Vagina (tissue), 2 donors: ENCODE measurements around the gene FAM107B. TPM values are rescaled to one million over a fixed set of nuclear protein-coding genes. Genes with fewer than 3 reads are reported as not detected.

Experiments used
- DNase-seq, 2 donors: peaks; one replicate each; pipeline ENCODE4 v3.0.0-alpha.2; 2017; ENCODE audit errors: extremely low spot score in 2 of 2
- H3K27ac ChIP-seq: fragments of 200-600 bp; sonication (generic); one replicate; pipeline ENCODE4 v1.5.1; 2019
- H3K27me3 ChIP-seq: fragments of 200-600 bp; sonication (generic); one replicate; pipeline ENCODE4 v1.5.1; 2019
- H3K36me3 ChIP-seq, 2 donors: fragments of 200-600 bp; sonication (generic); one replicate each; pipeline ENCODE4 v1.5.1; 2017 to 2019
- H3K4me1 ChIP-seq: fragments of 200-600 bp; sonication (generic); one replicate; pipeline ENCODE4 v1.5.1; 2019
- H3K4me3 ChIP-seq, 2 donors: fragments of 200-600 bp; sonication (generic); 1 replicate in 1 of 2; 2 replicates in 1 of 2; pipeline ENCODE4 v1.5.1; 2016 to 2019
- H3K9me3 ChIP-seq: fragments of 200-600 bp; sonication (generic); one replicate; pipeline ENCODE4 v1.5.1; 2019
- POLR2A ChIP-seq, 2 donors: fragments of 450-650 bp; IDR thresholded peaks; one replicate each; pipeline ENCODE4 v1.6.1; 2017; ENCODE audit warnings: antibody characterized with exemption in 2 of 2, mild to moderate bottlenecking in 2 of 2, moderate library complexity in 2 of 2
- POLR2AphosphoS5 ChIP-seq, 2 donors: sonication (generic); formaldehyde crosslinking; IDR thresholded peaks; one replicate each; pipeline ENCODE4 v1.9.0; 2017; ENCODE audit warnings: antibody characterized with exemption in 2 of 2, mild to moderate bottlenecking in 2 of 2, low read depth in 1 of 2; ENCODE audit not compliant: insufficient read depth in 1 of 2
- intact Hi-C: fragments of 100-400 bp; cut with DNase I; formaldehyde crosslinking; loops from one replicate; pipeline ENCODE4 v1.15.1; 2023
- total RNA-seq: library from RNA; depleted of rRNA; stranded (reverse); fragments of >200 nt; gene quantifications from one replicate; pipeline ENCODE4 v1.2.3, GENCODE V29; 2016
- TF ChIP-seq, protein P1 (sequence below), 3 experiments: fragments of 450-650 bp in 2 of 3; fragments of 200-600 bp in 1 of 3; sonication (generic) in 1 of 3; IDR thresholded peaks; one replicate each; pipeline ENCODE4 v1.5.1; 2017 to 2019; ENCODE audit warnings: antibody characterized with exemption in 3 of 3, mild to moderate bottlenecking in 2 of 3, moderate library complexity in 2 of 3

Gene FAM107B
- total RNA-seq, 1 donor from 2014 or later, result 33.4 TPM

DNA sequence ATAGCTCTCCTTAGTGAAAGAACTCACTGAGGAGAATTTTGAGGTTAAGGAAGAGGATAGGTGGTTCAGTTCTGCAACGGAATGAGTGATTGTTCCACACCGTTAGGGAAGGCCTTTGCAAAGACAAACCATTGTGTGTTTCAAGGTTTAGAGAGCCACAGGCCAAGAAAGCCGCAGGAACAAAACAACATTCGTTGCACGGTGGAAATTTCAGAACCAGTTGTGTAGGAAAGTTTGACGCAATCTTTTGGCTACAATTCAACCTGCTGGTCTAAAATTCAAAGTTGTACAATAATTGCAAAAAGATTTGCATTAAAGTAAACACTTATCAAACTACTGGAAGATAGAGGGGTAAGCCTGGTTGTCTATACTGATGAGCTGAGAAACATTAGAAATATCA lies 91.4 kb downstream of the FAM107B start:
- TF ChIP-seq POLR2AphosphoS5 (IDR thresholded peaks at IDR 0.05; ENCODE audit: insufficient read depth in 1 of 2, low read depth in 1 of 2) (no peak), POLR2A (IDR thresholded peaks at IDR 0.05) (no peak)
- TF ChIP-seq, protein P1, sequence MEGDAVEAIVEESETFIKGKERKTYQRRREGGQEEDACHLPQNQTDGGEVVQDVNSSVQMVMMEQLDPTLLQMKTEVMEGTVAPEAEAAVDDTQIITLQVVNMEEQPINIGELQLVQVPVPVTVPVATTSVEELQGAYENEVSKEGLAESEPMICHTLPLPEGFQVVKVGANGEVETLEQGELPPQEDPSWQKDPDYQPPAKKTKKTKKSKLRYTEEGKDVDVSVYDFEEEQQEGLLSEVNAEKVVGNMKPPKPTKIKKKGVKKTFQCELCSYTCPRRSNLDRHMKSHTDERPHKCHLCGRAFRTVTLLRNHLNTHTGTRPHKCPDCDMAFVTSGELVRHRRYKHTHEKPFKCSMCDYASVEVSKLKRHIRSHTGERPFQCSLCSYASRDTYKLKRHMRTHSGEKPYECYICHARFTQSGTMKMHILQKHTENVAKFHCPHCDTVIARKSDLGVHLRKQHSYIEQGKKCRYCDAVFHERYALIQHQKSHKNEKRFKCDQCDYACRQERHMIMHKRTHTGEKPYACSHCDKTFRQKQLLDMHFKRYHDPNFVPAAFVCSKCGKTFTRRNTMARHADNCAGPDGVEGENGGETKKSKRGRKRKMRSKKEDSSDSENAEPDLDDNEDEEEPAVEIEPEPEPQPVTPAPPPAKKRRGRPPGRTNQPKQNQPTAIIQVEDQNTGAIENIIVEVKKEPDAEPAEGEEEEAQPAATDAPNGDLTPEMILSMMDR (IDR thresholded peaks at IDR 0.05), result no peak
- intact Hi-C loops, result no loop called here
- Histone ChIP-seq H3K9me3 (no peaks in the 10 kb centered on the region), H3K27me3 (no peaks in the 10 kb centered on the region), H3K36me3 (no peaks in the 10 kb centered on the region), H3K4me1 (no peaks in the 10 kb centered on the region), H3K4me3 (no peak overlapping the region), H3K27ac (no peak overlapping the region)
- no peak for DNase-seq

DNA sequence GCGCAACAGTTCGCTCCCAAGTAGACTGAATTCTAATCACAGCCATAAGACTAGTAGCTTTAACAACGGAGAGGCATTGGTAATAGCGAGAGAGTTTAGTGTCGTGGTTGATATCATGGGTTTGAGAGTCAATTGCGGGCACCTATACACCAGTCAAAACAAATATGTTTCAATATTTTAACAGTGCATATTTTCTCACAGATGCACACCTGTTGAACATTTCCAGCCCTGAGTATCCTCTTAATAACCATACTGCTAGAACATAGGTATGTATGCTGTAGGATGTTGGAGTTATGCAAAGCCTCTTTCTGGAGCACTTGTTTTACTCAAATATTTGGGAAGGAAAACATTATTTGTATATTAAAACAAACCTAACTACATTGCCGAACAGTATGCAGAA lies 92.9 kb downstream of the FAM107B start:
- no peak overlapping the region for H3K27ac ChIP-seq
- H3K36me3 ChIP-seq, result no peaks in the 10 kb centered on the region
- no peaks in the 10 kb centered on the region for H3K9me3 ChIP-seq
- no peak overlapping the region for H3K4me3 ChIP-seq
- intact Hi-C loops, result no loop called here
- no peaks in the 10 kb centered on the region for H3K27me3 ChIP-seq
- TF ChIP-seq, protein P1 (IDR thresholded peaks at IDR 0.05), result no peak
- TF ChIP-seq POLR2A (IDR thresholded peaks at IDR 0.05) (no peak), POLR2AphosphoS5 (IDR thresholded peaks at IDR 0.05; ENCODE audit: insufficient read depth in 1 of 2, low read depth in 1 of 2) (no peak)
- DNase-seq, result no peak
- H3K4me1 ChIP-seq, result no peaks in the 10 kb centered on the region

DNA sequence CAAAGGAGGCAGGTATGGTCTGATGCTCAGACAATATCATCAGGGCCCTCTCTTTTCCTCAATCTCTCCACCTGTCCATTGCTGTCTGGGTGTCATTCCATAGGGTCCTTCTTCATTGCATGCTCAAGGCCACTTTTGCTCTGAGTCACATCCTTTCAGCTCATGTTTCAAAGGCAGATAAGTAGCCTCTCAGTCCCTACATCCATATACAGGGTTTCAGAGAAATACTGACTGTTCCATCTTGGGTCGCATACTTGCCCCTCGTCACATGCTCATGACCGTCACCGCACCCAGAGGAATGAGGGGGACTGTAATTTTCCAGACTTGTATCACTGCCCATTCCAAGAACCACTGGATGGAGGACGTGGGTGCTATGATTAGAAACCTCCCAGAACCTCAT lies 93.4 kb downstream of the FAM107B start:
- DNase-seq, result no peak
- Histone ChIP-seq H3K4me3 (no peak overlapping the region), H3K27me3 (no peaks in the 10 kb centered on the region), H3K27ac (no peak overlapping the region), H3K36me3 (no peaks in the 10 kb centered on the region), H3K9me3 (no peaks in the 10 kb centered on the region), H3K4me1 (no peaks in the 10 kb centered on the region)
- no peak for TF ChIP-seq POLR2AphosphoS5 (IDR thresholded peaks at IDR 0.05; ENCODE audit: insufficient read depth in 1 of 2, low read depth in 1 of 2)
- TF ChIP-seq POLR2A (IDR thresholded peaks at IDR 0.05), result no peak
- TF ChIP-seq, protein P1 (IDR thresholded peaks at IDR 0.05), result no peak
- intact Hi-C loops, result no loop called here

DNA sequence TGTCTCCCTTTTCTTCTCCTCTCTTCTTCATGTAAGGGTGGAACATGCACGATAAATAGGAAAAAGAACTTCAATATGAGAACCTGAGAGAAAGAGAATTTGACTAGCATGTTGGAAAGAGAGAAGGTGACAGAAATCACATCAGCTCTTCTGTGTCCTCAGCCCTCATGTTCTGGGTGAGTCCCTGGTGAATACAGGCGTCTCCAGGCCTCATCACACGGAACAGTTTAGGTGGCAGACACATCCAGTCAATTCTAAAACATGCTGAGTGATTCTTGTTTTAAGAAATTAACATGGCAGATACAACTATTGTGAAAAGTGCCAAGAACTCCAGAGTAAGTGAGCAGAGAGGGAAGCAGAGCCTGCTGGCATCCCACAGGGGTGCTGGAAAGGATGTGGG lies 96.1 kb downstream of the FAM107B start:
- no peak for DNase-seq
- Histone ChIP-seq H3K4me3 (no peak overlapping the region), H3K27ac (no peak overlapping the region), H3K36me3 (no peaks in the 10 kb centered on the region), H3K27me3 (no peaks in the 10 kb centered on the region), H3K9me3 (no peaks in the 10 kb centered on the region), H3K4me1 (no peaks in the 10 kb centered on the region)
- TF ChIP-seq POLR2AphosphoS5 (IDR thresholded peaks at IDR 0.05; ENCODE audit: insufficient read depth in 1 of 2, low read depth in 1 of 2) (no peak), POLR2A (IDR thresholded peaks at IDR 0.05) (no peak)
- TF ChIP-seq, protein P1 (IDR thresholded peaks at IDR 0.05), result no peak
- intact Hi-C loops, result no loop called here

DNA sequence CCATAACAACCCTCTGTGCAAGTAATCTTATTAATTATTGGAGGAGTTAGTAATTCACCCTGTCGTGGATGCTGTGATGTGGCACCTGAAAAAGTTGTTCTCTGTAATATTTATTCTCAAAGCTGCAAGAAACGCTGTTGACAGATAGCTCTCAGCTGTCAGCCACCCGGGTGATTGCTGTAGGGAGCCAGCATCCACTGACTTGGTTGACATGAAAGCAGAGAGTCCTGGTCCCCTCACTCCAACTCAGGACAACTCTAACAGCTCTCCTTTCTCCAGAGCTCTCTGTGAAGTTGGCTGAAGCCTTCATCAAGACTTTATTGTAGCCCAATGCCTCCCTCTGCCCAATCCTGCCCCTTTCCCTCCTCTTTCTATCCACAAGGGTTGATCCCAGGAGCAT lies 98.0 kb downstream of the FAM107B start:
- intact Hi-C loops, result no loop called here
- Histone ChIP-seq H3K4me1 (peaks cover 5% of the 10 kb centered on the region), H3K27ac (no peak overlapping the region), H3K4me3 (no peak overlapping the region), H3K9me3 (no peaks in the 10 kb centered on the region), H3K36me3 (no peaks in the 10 kb centered on the region), H3K27me3 (no peaks in the 10 kb centered on the region)
- no peak for DNase-seq
- TF ChIP-seq POLR2AphosphoS5 (IDR thresholded peaks at IDR 0.05; ENCODE audit: insufficient read depth in 1 of 2, low read depth in 1 of 2), result no peak
- no peak for TF ChIP-seq POLR2A (IDR thresholded peaks at IDR 0.05)
- TF ChIP-seq, protein P1 (IDR thresholded peaks at IDR 0.05), result no peak
